Amniotic epithelial cell (primary cell): ENCODE data around the gene GAB2.
"Not testable (repeated sequence)": the region's sequence is repeated elsewhere in the genome, so short reads cannot be mapped to it uniquely, and the experiment has no call there.

ENCODE experiments used
- DNase-seq: peaks from one replicate; pipeline ENCODE4 v3.0.0-alpha.2; 2010; ENCODE audit warnings: low read depth

Gene GAB2

GRCh38 chr11:78277314-78277994 lies 140.2 kb downstream of the GAB2 start:
- DNase-seq: no peak

GRCh38 chr11:78276311-78276710 lies 141.3 kb downstream of the GAB2 start:
- DNase-seq: no peak

- DNase-seq: no peak
Observed at GRCh38 chr11:78274739-78275138, 142.9 kb downstream of the GAB2 start.

- DNase-seq: not testable (repeated sequence)
Observed at GRCh38 chr11:78272625-78273269, 144.9 kb downstream of the GAB2 start.

GRCh38 chr11:78271801-78272200 lies 145.8 kb downstream of the GAB2 start:
- DNase-seq: not testable (repeated sequence)

- DNase-seq: no peak
Observed at GRCh38 chr11:78270971-78271370, 146.6 kb downstream of the GAB2 start.

- DNase-seq: no peak
Observed at GRCh38 chr11:78269806-78270205, 147.8 kb downstream of the GAB2 start.

- DNase-seq: no peak
Observed at GRCh38 chr11:78268591-78269410, 148.8 kb downstream of the GAB2 start.

- DNase-seq: no peak
Observed at GRCh38 chr11:78266451-78266850, 151.2 kb downstream of the GAB2 start.

- DNase-seq: no peak
Observed at GRCh38 chr11:78265326-78265725, 152.3 kb downstream of the GAB2 start.

- peak; percentile 21 for DNase-seq
Observed at GRCh38 chr11:78262691-78263090, 154.9 kb downstream of the GAB2 start.

GRCh38 chr11:78262238-78262637 lies 155.4 kb downstream of the GAB2 start:
- no peak for DNase-seq

- DNase-seq: no peak
Observed at GRCh38 chr11:78261828-78262227, 155.8 kb downstream of the GAB2 start.

GRCh38 chr11:78261367-78261766 lies 156.3 kb downstream of the GAB2 start:
- DNase-seq: no peak

- no peak for DNase-seq
Observed at GRCh38 chr11:78259777-78260487, 157.7 kb downstream of the GAB2 start.

GRCh38 chr11:78257654-78258053 lies 160.0 kb downstream of the GAB2 start:
- DNase-seq: no peak

- peak; percentile 97 for DNase-seq
Observed at GRCh38 chr11:78256962-78257361, 160.7 kb downstream of the GAB2 start.

GRCh38 chr11:78255919-78256318 lies 161.7 kb downstream of the GAB2 start:
- DNase-seq: no peak

GRCh38 chr11:78254268-78254667 lies 163.4 kb downstream of the GAB2 start:
- peak; percentile 57 for DNase-seq

GRCh38 chr11:78253797-78254196 lies 163.8 kb downstream of the GAB2 start:
- DNase-seq: peak; percentile 38

GRCh38 chr11:78251083-78251775 lies 166.4 kb downstream of the GAB2 start:
- peak; percentile 96 for DNase-seq

GRCh38 chr11:78250099-78250498 lies 167.5 kb downstream of the GAB2 start:
- DNase-seq: no peak
